Activated CD4-positive, alpha-beta T cell treated with anti-CD3 and anti-CD28 coated beads, Interleukin-2, amount 50 U/mL, for 4 hours (primary cell): ENCODE results near the gene GNAL.
A peak's percentile ranks its signal among the peaks of the same experiment; 100 is the strongest.
"Not testable (repeated sequence)": the region's sequence is repeated elsewhere in the genome, so short reads cannot be mapped to it uniquely, and the experiment has no call there.

Experiments
- DNase-seq, 2 experiments: peaks; one replicate each; pipeline ENCODE4 v3.0.0-alpha.2; 2020

GNAL gene

GRCh38 chr18:11688972-11689668, at the start of gene GNAL:
Gene GNAL (plus strand): TSS chr18:11689264. CDS start chr18:11689564, 300 bp downstream.
- peak; percentile 11 to 27 for DNase-seq

GRCh38 chr18:11647310-11647709, 41.8 kb upstream of the GNAL start:
- DNase-seq: not testable (repeated sequence)

DNA sequence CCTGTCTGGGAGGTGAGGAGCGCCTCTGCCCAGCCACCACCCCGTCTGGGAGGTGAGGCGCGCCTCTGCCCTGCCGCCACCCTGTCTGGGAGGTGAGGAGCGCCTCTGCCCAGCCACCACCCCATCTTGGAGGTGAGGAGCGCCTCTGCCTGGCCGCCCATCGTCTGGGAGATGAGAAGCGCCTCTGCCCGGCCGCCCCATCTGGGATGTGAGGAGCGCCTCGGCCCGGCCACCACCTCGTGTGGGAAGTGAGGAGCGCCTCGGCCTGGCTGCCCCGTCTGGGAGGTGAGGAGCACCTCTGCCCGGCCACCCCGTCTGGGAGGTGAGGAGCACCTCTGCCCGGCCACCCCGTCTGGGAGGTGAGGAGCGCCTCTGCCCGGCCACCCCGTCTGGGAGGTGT, 41.3 kb upstream of the GNAL start:
- DNase-seq: not testable (repeated sequence)

- DNase-seq: no peak
Observed at GRCh38 chr18:11649839-11650238, 39.2 kb upstream of the GNAL start.

DNA sequence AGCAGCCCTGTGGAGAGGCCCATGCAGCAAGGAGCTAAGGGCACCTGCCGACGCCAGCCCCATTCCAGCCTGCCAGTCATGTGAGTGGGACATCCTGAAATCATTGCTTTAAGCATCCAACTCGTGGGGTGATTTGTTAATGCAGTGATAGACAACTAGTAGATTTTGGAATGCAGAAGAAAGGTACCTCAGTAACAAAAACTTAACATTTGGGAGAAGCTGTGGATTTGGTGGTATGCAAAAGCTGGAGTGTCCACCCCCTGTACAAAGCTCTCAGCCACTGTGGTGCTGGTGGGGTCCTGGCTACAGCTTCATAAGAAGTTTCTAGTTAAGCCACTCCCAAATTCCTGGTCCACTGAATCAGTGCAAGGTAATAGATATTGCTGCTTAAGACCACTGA, 37.2 kb upstream of the GNAL start:
- no peak for DNase-seq

- DNase-seq: no peak
Observed at GRCh38 chr18:11653521-11653920, 35.5 kb upstream of the GNAL start.

DNA sequence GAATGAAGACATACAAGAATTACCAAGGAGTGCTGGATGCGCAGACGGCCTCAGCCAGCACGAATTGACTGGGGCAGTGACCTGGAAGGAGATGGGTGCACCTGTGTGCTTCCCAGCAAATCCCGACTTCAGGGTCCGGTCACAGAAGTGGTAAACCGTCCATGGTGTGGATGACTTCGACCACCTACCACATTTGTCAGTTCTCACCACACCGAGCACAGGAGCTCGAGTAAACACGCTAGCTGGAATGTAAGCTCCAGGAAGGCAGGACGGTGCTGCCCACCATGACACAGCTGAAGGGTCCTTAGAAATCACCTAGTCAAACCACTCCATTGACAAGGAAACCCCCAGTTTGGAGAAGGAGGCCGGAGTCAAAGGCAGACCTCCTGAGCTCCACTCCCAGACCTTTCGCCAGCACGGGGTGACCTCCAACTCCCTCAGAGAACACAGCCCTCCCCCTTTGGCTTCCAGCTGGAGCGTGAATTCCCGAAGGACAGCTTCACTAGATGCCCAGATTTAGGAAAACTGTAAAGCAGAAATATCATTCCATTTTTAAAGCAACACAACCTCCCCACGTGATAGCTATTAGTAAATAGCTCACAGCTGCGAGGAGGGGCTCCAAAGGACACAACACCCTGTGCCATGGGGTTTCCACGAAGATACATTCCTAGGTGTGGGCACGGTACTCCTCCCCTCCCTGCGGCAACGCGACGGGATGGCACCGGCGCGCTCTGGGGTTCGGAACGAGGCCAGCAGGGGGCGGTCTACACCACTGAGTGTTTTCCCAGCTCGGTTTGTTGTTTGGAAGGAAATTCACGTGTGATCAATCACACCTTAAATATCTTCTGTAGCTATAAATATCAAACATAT, 34.1 kb upstream of the GNAL start:
- DNase-seq: peak; percentile 7 to 23

- no peak for DNase-seq
Observed at GRCh38 chr18:11655606-11655932, 33.5 kb upstream of the GNAL start.

DNA sequence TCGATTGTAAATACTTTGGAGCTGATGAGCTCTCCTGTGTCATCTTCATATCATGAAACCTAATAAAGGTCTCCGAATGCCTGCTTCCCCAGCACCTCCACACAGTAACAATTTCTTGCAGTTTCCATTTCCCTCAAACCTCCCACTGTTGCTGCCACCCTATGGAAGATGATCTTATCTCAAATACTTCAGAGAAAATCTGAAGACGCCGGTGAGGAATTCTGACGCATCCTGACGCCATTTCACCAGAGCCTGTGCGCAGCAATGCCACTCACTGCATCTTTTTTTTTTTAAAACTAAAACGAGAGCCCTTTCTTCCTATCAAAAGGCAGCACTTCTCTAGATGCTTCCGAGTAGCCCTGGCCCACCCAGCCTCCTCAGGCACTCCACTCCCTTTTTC, 31.9 kb upstream of the GNAL start:
- DNase-seq: no peak

DNA sequence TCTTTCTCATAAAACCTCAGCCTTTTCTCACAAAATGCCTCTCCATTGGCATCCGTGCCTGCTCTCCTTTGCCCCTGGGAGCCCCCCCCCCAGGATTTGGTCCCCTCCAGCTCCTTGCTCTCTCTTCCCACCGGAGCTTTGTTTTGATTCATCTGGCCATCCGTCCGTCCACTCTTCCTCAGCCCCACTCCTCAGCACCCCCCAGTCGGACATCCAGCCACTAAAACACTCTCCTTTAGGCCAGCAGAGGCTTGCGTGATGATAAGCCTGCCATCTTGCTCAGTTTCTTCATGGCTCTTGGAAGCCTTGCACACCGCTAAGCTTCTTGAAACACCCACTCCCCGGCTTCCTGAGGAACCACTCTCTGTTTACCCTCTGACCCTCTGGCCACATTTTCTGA, 31.5 kb upstream of the GNAL start:
- DNase-seq: no peak

GRCh38 chr18:11658019-11658418, 31.0 kb upstream of the GNAL start:
- DNase-seq: no peak

GRCh38 chr18:11658989-11659388, 30.1 kb upstream of the GNAL start:
- DNase-seq: no peak

DNA sequence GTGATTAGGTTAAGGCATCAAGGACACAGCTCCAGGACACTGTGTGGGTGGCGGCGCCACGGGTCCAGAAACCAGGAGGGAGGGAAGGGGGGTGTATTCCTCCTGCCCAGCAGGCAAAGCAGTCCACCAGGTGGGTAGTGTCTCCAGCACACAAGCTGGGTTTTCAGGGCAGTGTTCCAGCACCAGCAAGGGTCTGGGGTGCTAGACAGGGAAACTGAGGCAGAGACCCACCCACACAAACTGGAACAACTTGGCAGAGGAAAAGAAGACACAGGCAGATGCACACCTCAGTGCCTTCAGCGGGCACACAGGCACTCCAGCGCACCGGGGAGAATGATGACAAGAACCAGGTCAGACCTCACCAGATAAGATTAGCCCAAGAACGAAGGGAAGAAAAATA, 28.4 kb upstream of the GNAL start:
- no peak for DNase-seq

GRCh38 chr18:11661430-11661829, 27.6 kb upstream of the GNAL start:
- DNase-seq: no peak

GRCh38 chr18:11663439-11664029, 25.5 kb upstream of the GNAL start:
- DNase-seq: no peak

GRCh38 chr18:11664286-11664685, 24.8 kb upstream of the GNAL start:
- DNase-seq: no peak

- DNase-seq: no peak
Observed at GRCh38 chr18:11665146-11665545, 23.9 kb upstream of the GNAL start.

DNA sequence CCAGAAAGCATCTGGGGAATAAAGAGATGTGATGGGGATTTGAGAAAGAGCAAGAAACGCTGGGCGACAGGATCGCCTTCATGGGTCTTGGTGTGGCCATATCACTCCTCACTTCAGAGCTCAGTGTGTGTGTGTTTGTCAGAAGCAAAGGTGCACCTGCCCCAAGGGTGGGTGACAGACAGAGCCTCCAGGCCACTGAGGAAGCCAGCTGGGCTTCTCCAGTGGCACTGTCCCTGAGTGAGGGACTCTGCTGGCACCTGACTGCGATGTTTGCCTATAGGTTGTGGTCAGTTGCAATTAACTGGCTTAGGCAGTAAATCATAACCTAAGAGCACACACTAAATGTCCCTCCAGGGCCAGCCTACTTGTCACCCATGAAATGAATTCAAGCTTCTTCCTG, 23.5 kb upstream of the GNAL start:
- DNase-seq: no peak

GRCh38 chr18:11666176-11666575, 22.9 kb upstream of the GNAL start:
- DNase-seq: no peak

DNA sequence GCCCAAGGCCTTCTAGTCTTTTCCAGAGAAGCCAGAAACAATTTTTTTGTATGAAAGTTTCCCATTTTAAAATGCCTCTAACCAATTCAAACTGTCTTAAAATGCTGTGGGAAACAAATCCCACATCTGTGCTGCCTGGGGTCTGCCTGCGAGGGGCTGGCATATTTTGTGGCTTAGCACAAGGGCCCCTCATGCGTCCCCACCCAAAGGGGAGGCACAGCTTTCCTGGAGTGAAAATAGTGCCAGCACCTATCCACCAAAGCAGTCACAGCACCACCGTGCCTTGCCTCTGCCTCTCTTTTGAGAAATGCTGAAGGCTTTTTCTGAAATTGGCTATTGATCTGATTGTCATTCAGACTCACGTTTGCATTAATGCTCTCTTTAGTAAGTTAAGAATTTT, 22.2 kb upstream of the GNAL start:
- DNase-seq: no peak

- no peak for DNase-seq
Observed at GRCh38 chr18:11667578-11667977, 21.5 kb upstream of the GNAL start.

- no peak for DNase-seq
Observed at GRCh38 chr18:11668441-11669169, 20.5 kb upstream of the GNAL start.

- DNase-seq: no peak
Observed at GRCh38 chr18:11669271-11669947, 19.7 kb upstream of the GNAL start.
